ENCODE data around the gene ZNF141.
"Not testable (repeated sequence)": the region's sequence is repeated elsewhere in the genome, so short reads cannot be mapped to it uniquely, and the experiment has no call there.

Gene ZNF141

DNA sequence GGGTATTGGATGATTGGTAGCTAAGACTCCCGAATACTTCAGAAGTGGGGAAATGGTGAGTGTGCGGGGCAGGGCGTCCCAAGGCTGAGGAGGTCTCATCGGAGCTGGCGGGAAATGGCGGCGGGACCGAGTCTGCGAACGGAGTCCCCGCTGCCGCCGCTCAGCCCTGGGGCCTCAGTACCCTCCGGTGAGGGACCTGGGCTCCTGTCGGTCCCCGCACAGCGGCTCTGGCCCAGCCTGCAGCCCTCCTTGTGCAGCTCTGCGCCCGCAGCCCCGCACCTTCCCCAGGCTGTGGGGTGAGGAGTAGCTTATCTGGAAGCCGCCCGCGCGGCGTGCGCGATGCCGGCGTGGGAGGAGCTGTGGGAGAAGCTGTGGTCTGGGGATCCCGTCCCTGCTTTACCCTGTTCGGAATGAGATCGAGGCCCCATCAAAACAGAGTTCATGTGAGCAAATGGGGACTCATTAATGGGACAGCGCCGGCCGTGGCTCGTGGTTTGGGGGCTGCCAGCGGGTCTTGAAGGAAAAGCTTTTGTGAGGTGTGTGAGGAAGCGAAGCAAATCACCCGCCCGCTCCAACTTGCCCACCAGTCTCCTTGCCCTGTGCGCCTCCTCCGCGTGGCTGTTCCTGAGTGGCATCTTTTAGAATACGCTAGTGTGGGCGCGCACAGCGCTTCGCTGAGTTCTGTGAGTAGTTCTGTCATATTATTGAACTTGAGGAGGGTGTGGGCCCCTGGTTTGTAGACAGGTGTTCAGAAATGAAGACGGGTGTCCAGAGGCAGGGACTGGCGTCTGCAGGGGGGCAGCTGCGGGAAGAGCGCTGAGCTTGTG, 531 bp downstream of the ZNF141 start:
- no peak for TF ChIP-seq POLR2A (IDR thresholded peaks at IDR 0.05; ENCODE audit: low read depth, low read length)
- FAIRE-seq = no peak
- DNase-seq (ENCODE audit: insufficient read length, low spot score) = no peak

GRCh38 chr4:338759-339097, 1.1 kb downstream of the ZNF141 start:
- TF ChIP-seq POLR2A (IDR thresholded peaks at IDR 0.05; ENCODE audit: low read depth, low read length) = no peak
- FAIRE-seq (no peak), DNase-seq (ENCODE audit: insufficient read length, low spot score) (no peak)

GRCh38 chr4:340011-340410, 2.4 kb downstream of the ZNF141 start:
- no peak for FAIRE-seq
- TF ChIP-seq POLR2A (IDR thresholded peaks at IDR 0.05; ENCODE audit: low read depth, low read length) = no peak
- DNase-seq (ENCODE audit: insufficient read length, low spot score) = no peak

DNA sequence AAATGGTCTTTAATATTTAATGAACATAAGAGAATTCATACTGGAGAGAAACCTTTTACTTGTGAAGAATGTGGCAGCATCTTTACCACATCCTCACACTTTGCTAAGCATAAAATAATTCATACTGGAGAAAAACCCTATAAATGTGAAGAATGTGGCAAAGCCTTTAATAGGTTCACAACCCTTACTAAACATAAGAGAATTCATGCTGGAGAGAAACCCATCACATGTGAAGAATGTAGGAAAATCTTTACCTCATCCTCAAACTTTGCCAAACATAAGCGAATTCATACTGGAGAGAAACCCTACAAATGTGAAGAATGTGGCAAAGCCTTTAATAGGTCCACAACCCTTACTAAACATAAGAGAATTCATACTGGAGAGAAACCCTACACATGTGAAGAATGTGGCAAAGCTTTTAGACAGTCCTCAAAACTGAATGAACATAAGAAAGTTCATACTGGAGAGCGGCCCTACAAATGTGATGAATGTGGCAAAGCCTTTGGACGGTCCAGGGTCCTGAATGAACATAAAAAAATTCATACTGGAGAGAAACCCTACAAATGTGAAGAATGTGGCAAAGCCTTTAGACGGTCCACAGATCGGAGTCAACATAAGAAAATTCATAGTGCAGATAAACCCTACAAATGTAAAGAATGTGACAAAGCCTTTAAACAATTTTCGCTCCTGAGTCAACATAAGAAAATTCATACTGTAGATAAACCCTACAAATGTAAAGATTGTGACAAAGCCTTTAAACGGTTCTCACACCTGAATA, 35.6 kb downstream of the ZNF141 start:
- DNase-seq (ENCODE audit: insufficient read length, low spot score) (no peak), FAIRE-seq (no peak)
- no peak for TF ChIP-seq POLR2A (IDR thresholded peaks at IDR 0.05; ENCODE audit: low read depth, low read length)

DNA sequence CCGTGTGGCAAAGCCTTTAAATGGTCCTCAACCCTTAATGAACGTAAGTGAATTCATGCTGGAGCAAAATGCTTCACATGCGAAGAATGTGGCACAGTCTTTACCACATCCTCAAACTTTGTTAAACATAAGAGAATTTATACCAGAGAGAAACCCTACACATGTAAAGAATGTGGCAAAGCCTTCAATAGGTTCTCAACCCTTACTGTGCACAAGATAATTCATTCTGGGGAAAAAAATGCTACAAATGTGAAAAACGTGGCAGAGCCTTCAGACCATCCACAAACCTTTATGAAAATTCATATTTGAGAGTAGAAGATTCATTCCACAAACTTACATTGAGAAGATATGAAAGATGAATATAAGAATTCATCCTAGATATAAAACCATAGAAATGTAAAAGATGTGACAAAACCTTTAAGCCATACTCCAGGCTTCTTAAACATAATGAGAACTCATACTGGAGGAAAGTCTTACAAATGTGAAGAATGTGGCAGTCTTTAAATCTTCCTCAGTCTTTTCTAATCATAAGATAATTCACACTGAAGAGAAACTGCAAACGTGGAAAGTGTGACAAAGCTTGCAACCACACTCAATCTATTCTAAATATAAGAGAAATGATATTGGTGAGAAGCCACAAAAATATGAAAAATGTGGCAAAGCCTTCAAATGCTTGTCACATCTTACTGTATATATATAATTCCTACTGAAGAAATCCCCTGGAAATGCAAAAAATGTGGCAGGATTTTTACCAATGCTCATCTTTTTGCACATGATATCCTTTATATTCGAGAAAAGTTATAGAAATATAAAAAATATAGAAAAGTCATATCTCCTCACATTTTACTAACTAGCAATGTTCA, 36.9 kb downstream of the ZNF141 start:
- no peak for DNase-seq (ENCODE audit: insufficient read length, low spot score)

DNA sequence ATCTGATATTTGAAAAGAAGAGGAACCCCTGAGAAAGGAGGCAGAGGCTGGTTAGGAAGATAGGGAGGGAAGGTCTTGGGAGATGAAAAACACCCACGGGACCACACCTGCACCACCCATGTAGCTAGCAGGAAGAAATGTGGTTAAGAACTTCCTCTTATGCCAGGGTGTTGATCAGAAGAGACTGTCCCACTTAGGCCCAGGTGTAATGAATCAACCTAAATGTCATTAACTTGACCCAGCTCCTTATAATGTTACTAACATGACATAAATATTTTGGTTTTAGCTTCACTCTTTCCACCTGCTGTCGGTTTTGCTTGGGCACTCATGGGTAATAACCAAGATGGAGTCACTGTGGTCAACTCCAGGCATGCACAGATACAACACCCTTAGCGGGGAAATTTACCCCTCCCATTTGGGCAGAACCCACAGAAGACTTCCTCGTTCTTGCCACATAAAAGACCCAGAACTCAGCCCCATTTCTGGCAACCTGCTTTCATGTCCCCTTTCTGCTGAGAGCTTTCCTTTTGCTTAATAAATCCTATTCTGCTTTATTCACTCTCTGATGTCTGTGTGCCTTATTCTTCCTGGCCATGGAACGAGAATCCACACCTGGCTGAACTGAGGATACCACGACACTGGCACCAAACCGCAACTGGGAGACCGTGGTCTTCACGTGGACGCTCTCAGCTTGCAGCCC, 46.8 kb downstream of the ZNF141 start:
- FAIRE-seq (no peak), DNase-seq (ENCODE audit: insufficient read length, low spot score) (no peak)
- no peak for TF ChIP-seq POLR2A (IDR thresholded peaks at IDR 0.05; ENCODE audit: low read depth, low read length)

More for the DNA sequence above, 36.9 kb downstream of the ZNF141 start:
- TF ChIP-seq POLR2A (IDR thresholded peaks at IDR 0.05; ENCODE audit: low read depth, low read length) = no peak
- no peak for FAIRE-seq

DNA sequence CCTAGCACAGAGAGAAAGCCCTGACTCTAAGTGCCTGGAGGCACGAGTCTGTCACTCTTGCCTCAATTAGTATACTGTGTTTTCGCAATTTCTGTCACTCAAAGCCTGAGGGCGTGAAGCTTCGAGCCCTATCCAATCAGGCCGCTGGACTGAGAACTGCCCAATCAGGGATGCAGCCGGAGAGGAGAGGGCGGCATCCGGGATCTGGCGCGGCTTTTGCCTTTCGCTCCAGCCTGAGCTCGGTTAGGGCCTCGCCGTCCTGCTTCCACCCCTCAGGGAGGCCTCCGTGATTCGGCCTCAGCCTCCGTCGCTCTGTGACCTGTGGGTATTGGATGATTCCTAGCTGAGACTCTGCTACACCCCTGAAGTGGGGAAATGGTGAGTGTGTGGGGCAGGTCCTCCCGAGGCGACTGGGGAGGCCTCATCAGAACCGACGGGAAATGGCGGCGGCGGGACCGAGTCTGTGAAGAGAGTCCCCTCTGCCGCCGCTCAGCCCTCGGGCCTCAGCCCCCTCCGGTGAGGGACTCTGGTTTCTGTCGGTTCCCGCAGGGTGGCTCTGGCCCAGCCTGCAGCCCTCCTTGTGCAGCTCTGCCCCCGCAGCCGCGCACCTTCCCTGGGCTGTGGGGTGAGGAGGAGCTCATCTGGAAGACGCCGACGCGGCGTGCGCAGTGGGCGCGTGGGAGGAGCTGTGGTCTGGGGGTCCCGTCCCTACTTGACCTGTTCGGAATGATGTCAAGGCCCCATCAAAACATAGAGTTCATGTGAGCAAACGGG, 48.5 kb downstream of the ZNF141 start:
- TF ChIP-seq POLR2A (IDR thresholded peaks at IDR 0.05; ENCODE audit: low read depth, low read length) = no peak
- no peak for DNase-seq (ENCODE audit: insufficient read length, low spot score)
- FAIRE-seq = no peak

GRCh38 chr4:386708-387105, 49.1 kb downstream of the ZNF141 start:
- DNase-seq (ENCODE audit: insufficient read length, low spot score) = no peak
- FAIRE-seq = no peak
- TF ChIP-seq POLR2A (IDR thresholded peaks at IDR 0.05; ENCODE audit: low read depth, low read length) = no peak

- DNase-seq (ENCODE audit: insufficient read length, low spot score) (no peak), FAIRE-seq (no peak)
- no peak for TF ChIP-seq POLR2A (IDR thresholded peaks at IDR 0.05; ENCODE audit: low read depth, low read length)
These were observed 66.4 kb downstream of the ZNF141 start for GRCh38 chr4:404006-404405.

- FAIRE-seq = not testable (repeated sequence)
- peak; percentile 3 for DNase-seq (ENCODE audit: insufficient read length, low spot score)
These were observed 70.7 kb downstream of the ZNF141 start for GRCh38 chr4:408321-408720.

DNA sequence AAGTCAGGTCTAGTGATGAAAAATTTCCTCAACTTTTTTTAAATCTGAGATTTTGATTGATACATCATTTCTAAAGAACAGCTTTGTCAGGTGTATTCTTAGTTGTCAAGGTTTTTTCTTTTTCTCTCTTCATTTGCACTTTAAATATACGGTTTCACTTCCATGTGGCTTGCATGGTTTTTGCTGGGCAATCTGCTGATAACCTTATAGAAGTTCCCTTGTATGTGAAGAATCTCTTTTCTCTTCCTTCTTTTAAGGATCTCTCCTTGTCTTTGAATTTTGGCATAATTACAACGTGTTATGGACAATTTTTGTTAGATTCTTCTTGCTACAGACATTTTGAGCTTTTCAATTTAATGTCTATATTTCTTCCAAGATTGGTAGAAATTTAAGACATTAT, 85.0 kb downstream of the ZNF141 start:
- FAIRE-seq = no peak
- DNase-seq (ENCODE audit: insufficient read length, low spot score) = no peak
- TF ChIP-seq POLR2A (IDR thresholded peaks at IDR 0.05; ENCODE audit: low read depth, low read length) = no peak

Data from H54 (cell line).